GM18505 (cell line): ENCODE data around the gene TANGO6.

Experiments
- ATAC-seq: cut with Tn5 transposase; IDR thresholded peaks from one replicate; pipeline ENCODE4 v1.9.1; 2021; ENCODE audit not compliant: unreplicated experiment
- POLR2A ChIP-seq: IDR thresholded peaks from 4 replicates; pipeline ENCODE4 v1.6.1; 2011; ENCODE audit warnings: borderline replicate concordance; ENCODE audit not compliant: insufficient read depth, insufficient read length; ENCODE audit errors: extremely low read depth

TANGO6 gene

GRCh38 chr16:68994324-68994723 lies 151.0 kb downstream of the TANGO6 start:
- no peak for TF ChIP-seq POLR2A
- ATAC-seq = no peak

- no peak for TF ChIP-seq POLR2A
- ATAC-seq = no peak
These were observed 151.7 kb downstream of the TANGO6 start for GRCh38 chr16:68995011-68995504.

GRCh38 chr16:68997564-68997963 lies 154.2 kb downstream of the TANGO6 start:
- ATAC-seq = no peak
- TF ChIP-seq POLR2A = no peak

- no peak for ATAC-seq
- TF ChIP-seq POLR2A = no peak
These were observed 155.8 kb downstream of the TANGO6 start for GRCh38 chr16:68999114-68999513.

- no peak for ATAC-seq
- TF ChIP-seq POLR2A = no peak
These were observed 160.2 kb downstream of the TANGO6 start for GRCh38 chr16:69003500-69003899.

GRCh38 chr16:69005641-69006355 lies 162.5 kb downstream of the TANGO6 start:
- no peak for TF ChIP-seq POLR2A
- ATAC-seq = no peak

- no peak for TF ChIP-seq POLR2A
- ATAC-seq = no peak
These were observed 169.6 kb downstream of the TANGO6 start for GRCh38 chr16:69012906-69013305.

GRCh38 chr16:69013991-69014390 lies 170.7 kb downstream of the TANGO6 start:
- TF ChIP-seq POLR2A = no peak
- no peak for ATAC-seq

GRCh38 chr16:69014811-69015210 lies 171.5 kb downstream of the TANGO6 start:
- TF ChIP-seq POLR2A = no peak

GRCh38 chr16:69017036-69017783 lies 173.9 kb downstream of the TANGO6 start:
- TF ChIP-seq POLR2A = no peak
- ATAC-seq = no peak

More at GRCh38 chr16:69014811-69015210, 171.5 kb downstream of the TANGO6 start:
- ATAC-seq = no peak

GRCh38 chr16:69019811-69020210 lies 176.5 kb downstream of the TANGO6 start:
- ATAC-seq = no peak
- TF ChIP-seq POLR2A = no peak

- no peak for ATAC-seq
- no peak for TF ChIP-seq POLR2A
These were observed 185.8 kb downstream of the TANGO6 start for GRCh38 chr16:69029121-69029520.

- TF ChIP-seq POLR2A = no peak
- no peak for ATAC-seq
These were observed 188.6 kb downstream of the TANGO6 start for GRCh38 chr16:69031877-69032301.
